Uterus (tissue), 4 donors: ENCODE measurements around the gene RFX7. TPM values are rescaled to one million over a fixed set of nuclear protein-coding genes. Genes with fewer than 3 reads are reported as not detected.

ENCODE experiments used
- DNase-seq, 2 donors: peaks; one replicate each; pipeline ENCODE4 v3.0.0-alpha.2; 2019 to 2020
- H3K27ac ChIP-seq, 2 donors: fragments of 200-600 bp; sonication (generic); 1 replicate in 1 of 2; 2 replicates in 1 of 2; pipeline ENCODE4 v1.5.1; 2016 to 2018
- H3K27me3 ChIP-seq, 2 donors: fragments of 200-600 bp; sonication (generic); one replicate each; pipeline ENCODE4 v1.5.1; 2018 to 2019; ENCODE audit warnings: control low read depth in 1 of 2
- H3K36me3 ChIP-seq, 2 donors: fragments of 200-600 bp; sonication (generic); one replicate each; pipeline ENCODE4 v1.5.1; 2019; ENCODE audit warnings: control low read depth in 1 of 2
- H3K4me1 ChIP-seq, 2 donors: fragments of 200-600 bp; sonication (generic); one replicate each; pipeline ENCODE4 v1.5.1; 2018 to 2019; ENCODE audit warnings: control low read depth in 1 of 2
- H3K4me3 ChIP-seq, 2 donors: fragments of 200-600 bp; sonication (generic); 1 replicate in 1 of 2; 2 replicates in 1 of 2; pipeline ENCODE4 v1.5.1; 2018 to 2019; ENCODE audit warnings: mild to moderate bottlenecking in 1 of 2
- H3K9me3 ChIP-seq, 2 donors: fragments of 200-600 bp; sonication (generic); one replicate each; pipeline ENCODE4 v1.5.1; 2019; ENCODE audit warnings: control low read depth in 1 of 2
- CTCF ChIP-seq, 4 experiments: fragments of 200-600 bp in 2 of 4; fragments of 450-650 bp in 2 of 4; sonication (generic) in 2 of 4; IDR thresholded peaks; one replicate each; pipeline ENCODE4 v1.5.1; 2016 to 2019; ENCODE audit warnings: antibody characterized with exemption in 4 of 4, mild to moderate bottlenecking in 2 of 4, moderate library complexity in 1 of 4
- POLR2A ChIP-seq, 2 donors: fragments of 450-650 bp; IDR thresholded peaks; one replicate each; pipeline ENCODE4 v1.6.1; 2016; ENCODE audit warnings: antibody characterized with exemption in 2 of 2, mild to moderate bottlenecking in 1 of 2, moderate library complexity in 1 of 2
- intact Hi-C: fragments of 100-400 bp; cut with DNase I; formaldehyde crosslinking; loops from one replicate; pipeline ENCODE4 v1.15.1; 2023; ENCODE audit warnings: low total_unique reads
- total RNA-seq, 4 donors: library from RNA; depleted of rRNA in 3 of 4; stranded (reverse); fragments of >200 nt in 3 of 4; gene quantifications; one replicate each; pipeline versions ENCODE4 v1.1.0 to v1.2.4, GENCODE V29; 2014 to 2023
- donor health status: DM: yes; HTN: yes; CAD: no.

The RFX7 gene
- total RNA-seq, 4 donors from 2014 or later = 3.1 to 22.9 (median 11.9) TPM

- Histone ChIP-seq H3K27me3 (no peaks in the 10 kb centered on the region), H3K4me1 (no peaks in the 10 kb centered on the region), H3K9me3 (no peaks in the 10 kb centered on the region), H3K27ac (no peak overlapping the region), H3K36me3 (no peaks in the 10 kb centered on the region), H3K4me3 (no peak overlapping the region)
- no peak for TF ChIP-seq CTCF (IDR thresholded peaks at IDR 0.05)
- no peak for TF ChIP-seq POLR2A (IDR thresholded peaks at IDR 0.05)
- DNase-seq = no peak
- intact Hi-C loops = no loop called here
Measured at GRCh38 chr15:56211064-56211463, 32.6 kb downstream of the RFX7 start.

- Histone ChIP-seq H3K27me3 (no peaks in the 10 kb centered on the region), H3K4me1 (no peaks in the 10 kb centered on the region), H3K4me3 (no peak overlapping the region), H3K27ac (no peak overlapping the region), H3K36me3 (no peaks in the 10 kb centered on the region), H3K9me3 (no peaks in the 10 kb centered on the region)
- no peak for DNase-seq
- no peak for TF ChIP-seq CTCF (IDR thresholded peaks at IDR 0.05)
- TF ChIP-seq POLR2A (IDR thresholded peaks at IDR 0.05) = no peak
- intact Hi-C loops = no loop called here
Measured at GRCh38 chr15:56208641-56209155, 35.0 kb downstream of the RFX7 start.

- no peaks in the 10 kb centered on the region for H3K9me3 ChIP-seq
- no peaks in the 10 kb centered on the region for H3K36me3 ChIP-seq
- no peak for TF ChIP-seq CTCF (IDR thresholded peaks at IDR 0.05)
- TF ChIP-seq POLR2A (IDR thresholded peaks at IDR 0.05) = no peak
- no peaks in the 10 kb centered on the region for H3K4me1 ChIP-seq
- no peak overlapping the region for H3K27ac ChIP-seq
- no peak overlapping the region for H3K4me3 ChIP-seq
- no peak for DNase-seq
- intact Hi-C loops = no loop called here
- H3K27me3 ChIP-seq = no peaks in the 10 kb centered on the region
Measured at GRCh38 chr15:56208185-56208584, 35.5 kb downstream of the RFX7 start.

- intact Hi-C loops = no loop called here
- Histone ChIP-seq H3K27ac (no peak overlapping the region), H3K36me3 (no peaks in the 10 kb centered on the region), H3K4me3 (no peak overlapping the region), H3K9me3 (no peaks in the 10 kb centered on the region), H3K27me3 (no peaks in the 10 kb centered on the region), H3K4me1 (no peaks in the 10 kb centered on the region)
- no peak for TF ChIP-seq POLR2A (IDR thresholded peaks at IDR 0.05)
- TF ChIP-seq CTCF (IDR thresholded peaks at IDR 0.05) = no peak
- DNase-seq = no peak
Measured at GRCh38 chr15:56207711-56208110, 36.0 kb downstream of the RFX7 start.

- DNase-seq = no peak
Measured at GRCh38 chr15:56207092-56207491, 36.6 kb downstream of the RFX7 start.

More at GRCh38 chr15:56207092-56207491, 36.6 kb downstream of the RFX7 start:
- TF ChIP-seq POLR2A (IDR thresholded peaks at IDR 0.05) (no peak), CTCF (IDR thresholded peaks at IDR 0.05) (no peak)
- Histone ChIP-seq H3K36me3 (no peaks in the 10 kb centered on the region), H3K4me3 (no peak overlapping the region), H3K9me3 (no peaks in the 10 kb centered on the region), H3K4me1 (no peaks in the 10 kb centered on the region), H3K27ac (no peak overlapping the region), H3K27me3 (no peaks in the 10 kb centered on the region)
- intact Hi-C loops = no loop called here
